GM12878 (cell line): ENCODE data around the gene ING1. TPM values are rescaled to one million over a fixed set of nuclear protein-coding genes. Genes with fewer than 3 reads are reported as not detected.

Source experiments
- ATAC-seq: fragments of 200-7000 bp; cut with Tn5 transposase; 3 replicates; pipeline ENCODE4 v1.9.1; 2020; ENCODE audit warnings: mild to moderate bottlenecking, moderate library complexity
- BruUV-seq: library from RNA; stranded (reverse); fragments of 400-500 nt; replicated peaks from 2 replicates; lab custom pipeline; 2021; lab: Mats Ljungman, UMichigan
- CTCF ChIA-PET: fragments of 300-600 bp; sonication (Branson Sonifier 250); formaldehyde crosslinking; extraction: SDS; loops from one replicate; lab custom pipeline; 2021; ENCODE audit warnings: inconsistent platforms; lab: Yijun Ruan, JAX
- POLR2A ChIA-PET: fragments of 350-600 bp; formaldehyde crosslinking; extraction: SDS; loops from one replicate; lab custom pipeline; 2021; ENCODE audit warnings: inconsistent platforms; lab: Charles Lee
- RAD21 ChIA-PET: fragments of 300-600 bp; sonication (Branson Sonifier 250); formaldehyde crosslinking; loops from one replicate; lab custom pipeline; 2023; ENCODE audit warnings: antibody characterized with exemption; ENCODE audit not compliant: unreplicated experiment; lab: Charles Lee
- SMC1A ChIA-PET: fragments of 300-600 bp; sonication (Branson Sonifier 250); formaldehyde crosslinking; loops from one replicate; lab custom pipeline; 2023; ENCODE audit not compliant: unreplicated experiment, uncharacterized antibody; lab: Charles Lee
- DNase-seq: peaks from one replicate; pipeline ENCODE4 v3.0.0-alpha.2; 2011; ENCODE audit warnings: low read depth, low spot score
- FAIRE-seq: peaks from 3 replicates; lab custom pipeline; 2011; peaks lifted over from hg19 to GRCh38; lab: Jason Lieb, UNC
- H2AFZ ChIP-seq: 2 replicates; pipeline ENCODE4 v1.6.0; 2011; ENCODE audit warnings: low read depth, low read length, control low read depth; ENCODE audit not compliant: control insufficient read depth
- H3K27ac ChIP-seq: 2 replicates; pipeline ENCODE4 v1.5.1; 2011; ENCODE audit warnings: control low read depth; ENCODE audit not compliant: control insufficient read depth, insufficient read depth
- H3K27me3 ChIP-seq, 2 experiments: replicated peaks in 1 of 2; 2 replicates each; pipeline versions ENCODE4 v1.6.0 to v1.6.1; 2011; ENCODE audit warnings: low read length in 1 of 2; ENCODE audit not compliant: control insufficient read depth in 2 of 2, insufficient read depth in 2 of 2
- H3K36me3 ChIP-seq, 2 experiments: 2 replicates each; pipeline ENCODE4 v1.5.1; 2011; ENCODE audit warnings: low read length in 1 of 2; ENCODE audit not compliant: control insufficient read depth in 2 of 2, insufficient read depth in 2 of 2
- H3K4me1 ChIP-seq: 2 replicates; pipeline ENCODE4 v1.6.1; 2011; ENCODE audit warnings: mild to moderate bottlenecking, low read length, moderate library complexity, mixed read lengths; ENCODE audit not compliant: control insufficient read depth, insufficient read depth
- H3K4me2 ChIP-seq: 2 replicates; pipeline ENCODE4 v1.6.0; 2011; ENCODE audit warnings: control low read depth; ENCODE audit not compliant: control insufficient read depth, insufficient read depth
- H3K4me3 ChIP-seq: fragments of 200-600 bp; sonication (generic); 2 replicates; pipeline ENCODE4 v1.5.1; 2016
- H3K79me2 ChIP-seq: 2 replicates; pipeline ENCODE4 v1.6.0; 2011; ENCODE audit warnings: low read length; ENCODE audit not compliant: control insufficient read depth, insufficient read depth
- H3K9ac ChIP-seq: 2 replicates; pipeline ENCODE4 v1.8.0; 2011; ENCODE audit warnings: low read length, control low read depth, mixed read lengths; ENCODE audit not compliant: control insufficient read depth, insufficient read depth
- H3K9me3 ChIP-seq: replicated peaks from 3 replicates; pipeline ENCODE4 v1.5.1; 2011; ENCODE audit warnings: mild to moderate bottlenecking, low read length; ENCODE audit not compliant: control insufficient read depth, insufficient read depth
- H4K20me1 ChIP-seq: 2 replicates; pipeline ENCODE4 v1.6.0; 2011; ENCODE audit not compliant: control insufficient read depth, insufficient read depth
- FOXM1 ChIP-seq: IDR thresholded peaks from 2 replicates; pipeline ENCODE4 v1.6.1; 2012; ENCODE audit warnings: low read depth, mild to moderate bottlenecking, inconsistent platforms, low read length, moderate library complexity
- HDGF ChIP-seq: fragments of 450-650 bp; IDR thresholded peaks from 2 replicates; pipeline ENCODE4 v1.6.1; 2016; ENCODE audit warnings: antibody characterized with exemption
- KDM1A ChIP-seq: fragments of 200-600 bp; sonication (generic); IDR thresholded peaks from 2 replicates; pipeline ENCODE4 v1.6.1; 2016; ENCODE audit warnings: borderline replicate concordance
- MTA3 ChIP-seq: IDR thresholded peaks from 2 replicates; pipeline ENCODE4 v1.6.1; 2012; ENCODE audit warnings: low read length, inconsistent platforms, borderline replicate concordance
- NBN ChIP-seq: fragments of 450-650 bp; IDR thresholded peaks from 2 replicates; pipeline ENCODE4 v1.6.1; 2016
- NFYA ChIP-seq: IDR thresholded peaks from 2 replicates; pipeline ENCODE4 v1.6.1; 2011; ENCODE audit warnings: low read depth, mild to moderate bottlenecking, low read length, improper control_type of control experiment, borderline replicate concordance
- POLR2A ChIP-seq: IDR thresholded peaks from 2 replicates; pipeline ENCODE4 v1.6.1; 2011; ENCODE audit warnings: low read depth, mild to moderate bottlenecking, low read length
- RELB ChIP-seq: fragments of 450-650 bp; IDR thresholded peaks from 2 replicates; pipeline ENCODE4 v1.6.1; 2017; ENCODE audit warnings: low read depth, mild to moderate bottlenecking, moderate library complexity
- SPI1 ChIP-seq: IDR thresholded peaks from 2 replicates; pipeline ENCODE4 v1.6.1; 2011; ENCODE audit warnings: low read depth, mild to moderate bottlenecking, low read length, moderate library complexity, borderline replicate concordance; ENCODE audit not compliant: insufficient read depth
- STAT3 ChIP-seq: IDR thresholded peaks from 2 replicates; pipeline ENCODE4 v1.6.1; 2011; ENCODE audit warnings: low read depth, low read length, improper control_type of control experiment
- ZNF207 ChIP-seq: fragments of 450-650 bp; IDR thresholded peaks from 2 replicates; pipeline ENCODE4 v1.6.1; 2014; ENCODE audit warnings: antibody characterized with exemption, mild to moderate bottlenecking, borderline replicate concordance
- ZNF687 ChIP-seq: fragments of 450-650 bp; IDR thresholded peaks from 2 replicates; pipeline ENCODE4 v1.6.1; 2017; ENCODE audit warnings: mild to moderate bottlenecking, moderate library complexity
- WGBS: methylation state at CpG from one replicate; pipeline ENCODE4 v1.1.6; 2016; ENCODE audit warnings: low lambda C conversion rate; ENCODE audit not compliant: insufficient replicate concordance, insufficient coverage; ENCODE audit errors: missing lambda C conversion rate; 5-methylcytosine and 5-hydroxymethylcytosine counted together
- in situ Hi-C: fragments of 300-500 bp; cut with MboI; formaldehyde crosslinking; loops from 9 replicates; pipeline ENCODE4 v1.14.3; 2018; ENCODE audit warnings: mixed read lengths
- intact Hi-C: fragments of 100-400 bp; cut with micrococcal nuclease; formaldehyde crosslinking; loops from one replicate; pipeline ENCODE4 v1.14.2; 2022; ENCODE audit not compliant: unreplicated experiment
- polyA plus RNA-seq, 11 experiments: library from polyadenylated mRNA; depleted of rRNA in 4 of 11; unstranded in 6 of 11; stranded (reverse) in 5 of 11; fragments of >200 nt; fragmentation: Nextera tagmentation in 4 of 11; fragmentation: Illumina TruSeq in 1 of 11; extraction: Ambion mirVana in 4 of 11; extraction: Trizol in 1 of 11; gene quantifications; 1 replicate in 1 of 11; 2 replicates in 10 of 11; pipeline versions ENCODE4 v1.2.1 to v1.2.3, GENCODE V29; 2011 to 2016; ENCODE audit warnings: inconsistent platforms in 2 of 11, missing spikeins in 2 of 11, low read depth in 1 of 11
- total RNA-seq, 4 experiments: library from RNA; depleted of rRNA in 3 of 4; stranded (reverse); fragments of >200 nt in 3 of 4; fragmentation: Illumina TruSeq in 1 of 4; extraction: Trizol in 1 of 4; gene quantifications; 2 replicates each; pipeline versions ENCODE4 v1.2.1 to v1.2.3, GENCODE V29; 2013 to 2021

The ING1 gene
- total and polyA plus RNA-seq, 10 of the 15 experiments (the other 5 are each of a cell fraction or from before 2014, with no cell fraction given) = 1.3 to 20.4 (median 13.1) TPM

- TF ChIP-seq SPI1 = 0 out of 2 replicates have a peak, but pooled peaks have one; percentile 7
- TF ChIP-seq MTA3 = no peak
- no peak overlapping the region for H3K4me2 ChIP-seq
- ATAC-seq (no peak), FAIRE-seq (no peak), DNase-seq (no peak)
- no peaks in the 10 kb centered on the region for H3K27me3 ChIP-seq
- BruUV-seq = no TSS peak
- intact Hi-C loops = no loop called here
- ChIA-PET CTCF (interaction anchor here (1.3 kb wide), 1 partner anchor 11 kb away, joined by 3 read pairs; no protein-coding TSS in a partner anchor), POLR2A (interaction anchor here (1.2 kb wide), 1 partner anchor 11 kb away, joined by 4 read pairs; no protein-coding TSS in a partner anchor), SMC1A (interaction anchor here (1.4 kb wide), 1 partner anchor 11 kb away, joined by 3 read pairs; no protein-coding TSS in a partner anchor), RAD21 (no interaction called here)
- no peaks in the 10 kb centered on the region; the same call in 2 of the 3 replicates for H3K9me3 ChIP-seq
- no peak overlapping the region for H3K9ac ChIP-seq
- H3K36me3 ChIP-seq = peaks cover 24 to 25% of the 10 kb centered on the region in 2 experiments; a peak in 3 of 4 replicates
- in situ Hi-C loops = no loop called here
- 93% methylated on average over 23 of the region's 23 CpGs for WGBS
- no peaks in the 10 kb centered on the region for H3K4me1 ChIP-seq
- H3K27ac ChIP-seq = no peak overlapping the region
- no peaks in the 10 kb centered on the region for H4K20me1 ChIP-seq
- no peak overlapping the region for H3K4me3 ChIP-seq
- H2AFZ ChIP-seq = no peak overlapping the region
- no peaks in the 10 kb centered on the region for H3K79me2 ChIP-seq
These were observed 47.8 kb upstream of the ING1 start for GRCh38 chr13:110665491-110666254.

GRCh38 chr13:110666255-110666533, 47.3 kb upstream of the ING1 start:
- Histone ChIP-seq H3K36me3 (peaks cover 24% of the 10 kb centered on the region in 2 experiments; a peak in 3 of 4 replicates), H3K4me2 (no peak overlapping the region), H3K79me2 (no peaks in the 10 kb centered on the region)
- TF ChIP-seq NBN = no peak
- TF ChIP-seq ZNF207 = no peak
- no peak for TF ChIP-seq HDGF
- no peak for TF ChIP-seq STAT3
- TF ChIP-seq POLR2A = no peak
- TF ChIP-seq RELB = no peak
- no peak for TF ChIP-seq ZNF687
- no peak for TF ChIP-seq NFYA
- no peak for TF ChIP-seq KDM1A
- no peak for TF ChIP-seq FOXM1

More at GRCh38 chr13:110666255-110666533, 47.3 kb upstream of the ING1 start:
- DNase-seq (no peak), FAIRE-seq (no peak), ATAC-seq (no peak)
- Histone ChIP-seq H4K20me1 (no peaks in the 10 kb centered on the region), H2AFZ (no peak overlapping the region), H3K9ac (no peak overlapping the region), H3K4me1 (no peaks in the 10 kb centered on the region), H3K27me3 (no peaks in the 10 kb centered on the region), H3K9me3 (no peaks in the 10 kb centered on the region; the same call in 2 of the 3 replicates), H3K27ac (no peak overlapping the region), H3K4me3 (no peak overlapping the region)
- ChIA-PET SMC1A (interaction anchor here (1.4 kb wide), 1 partner anchor 11 kb away, joined by 3 read pairs; no protein-coding TSS in a partner anchor), RAD21 (no interaction called here), CTCF (no interaction called here), POLR2A (interaction anchor here (1.2 kb wide), 1 partner anchor 10 kb away, joined by 4 read pairs; no protein-coding TSS in a partner anchor)
- intact Hi-C loops (no loop called here), in situ Hi-C loops (no loop called here)
- no TSS peak for BruUV-seq
- 95% methylated on average over 8 of the region's 8 CpGs for WGBS
